GM19328 (cell line): ENCODE results near the gene FCER1A.

Experiments used
- ATAC-seq: cut with Tn5 transposase; IDR thresholded peaks from one replicate; pipeline ENCODE4 v1.9.1; 2021; ENCODE audit warnings: mild to moderate bottlenecking, moderate library complexity; ENCODE audit not compliant: unreplicated experiment

FCER1A gene

DNA sequence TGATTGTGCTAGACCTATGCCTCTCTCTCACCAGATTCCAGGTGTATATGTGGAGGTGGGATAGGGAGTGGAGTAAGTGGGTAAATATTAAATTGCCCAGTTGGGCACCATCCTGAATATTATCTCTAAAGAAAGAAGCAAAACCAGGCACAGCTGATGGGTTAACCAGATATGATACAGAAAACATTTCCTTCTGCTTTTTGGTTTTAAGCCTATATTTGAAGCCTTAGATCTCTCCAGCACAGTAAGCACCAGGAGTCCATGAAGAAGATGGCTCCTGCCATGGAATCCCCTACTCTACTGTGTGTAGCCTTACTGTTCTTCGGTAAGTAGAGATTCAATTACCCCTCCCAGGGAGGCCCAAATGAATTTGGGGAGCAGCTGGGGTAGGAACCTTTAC is at the start of gene FCER1A:
FCER1A (plus strand) TSS at position 242 of the 400 bp plus-strand sequence; CDS start at position 271, 29 bp downstream.
- ATAC-seq = no peak

DNA sequence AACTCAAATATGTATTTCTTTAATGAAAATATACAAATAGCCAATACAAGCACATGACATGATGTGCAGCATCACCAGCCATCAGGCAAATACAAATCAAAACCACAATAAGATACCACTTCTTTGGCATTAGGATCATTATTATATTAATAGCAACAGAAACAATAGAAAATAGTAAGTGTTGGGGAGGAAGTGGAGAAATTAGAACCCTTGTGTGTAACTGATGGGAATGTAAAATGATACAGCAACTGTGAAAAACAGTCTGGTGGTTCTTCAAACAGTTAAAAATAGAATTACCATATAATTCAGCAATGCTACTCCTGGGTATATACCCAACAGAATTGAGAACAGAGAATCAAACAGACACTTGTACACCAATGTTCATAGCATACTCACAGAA is 40.8 kb upstream of the FCER1A start:
- ATAC-seq = no peak

DNA sequence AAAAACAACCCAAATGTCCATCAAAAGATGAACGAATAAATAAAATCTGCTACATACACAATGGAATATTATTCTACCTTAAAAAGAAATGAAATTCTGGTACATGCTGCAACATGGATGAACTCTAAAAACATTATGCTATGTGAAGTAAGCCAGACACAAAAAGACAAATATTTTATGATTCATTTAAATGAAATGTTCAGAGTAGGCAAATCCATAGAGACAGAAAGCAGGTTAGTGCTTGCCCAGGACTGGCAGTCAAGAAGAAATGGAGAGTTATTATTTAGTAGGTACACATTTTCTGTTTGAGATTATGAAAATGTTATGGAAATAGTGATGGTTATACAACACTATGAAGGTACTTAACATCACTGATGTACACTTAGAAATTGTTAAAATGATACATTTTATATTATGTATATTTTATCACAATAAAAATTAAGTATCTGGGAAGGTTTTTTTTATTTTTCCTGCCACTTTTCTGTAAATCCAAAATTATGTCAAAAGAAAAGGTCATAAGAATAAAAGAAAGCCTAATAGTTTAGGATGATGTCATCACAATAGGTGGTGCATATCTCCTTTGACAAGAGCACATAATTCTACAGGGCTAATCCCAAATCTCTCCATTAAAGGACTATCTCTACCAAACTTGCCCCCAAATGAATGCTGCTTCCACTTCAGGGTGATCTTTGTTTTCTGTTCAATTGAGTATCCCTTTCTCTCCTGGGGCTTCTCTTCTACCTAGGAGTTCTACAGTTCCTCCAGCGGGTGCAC is 40.2 kb upstream of the FCER1A start:
- ATAC-seq = no peak

DNA sequence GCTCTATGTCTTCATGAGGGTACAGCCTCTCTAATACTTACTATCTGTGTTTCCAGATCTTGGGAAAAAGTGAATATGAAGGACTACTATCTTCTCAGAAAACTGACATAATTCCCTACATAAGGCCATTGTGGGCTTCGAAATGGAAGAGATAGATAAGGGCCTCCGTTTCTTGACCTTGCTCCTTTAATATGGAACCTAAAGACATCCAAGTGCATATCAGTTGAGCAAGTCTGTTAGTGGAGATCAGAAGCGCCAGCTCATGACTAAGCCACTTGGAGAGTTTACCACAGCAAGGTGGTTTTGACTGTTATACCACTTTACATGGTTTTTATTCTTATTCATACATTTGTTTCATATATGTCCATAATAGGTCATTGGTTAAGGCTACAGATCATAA is 35.3 kb upstream of the FCER1A start:
- ATAC-seq = no peak

DNA sequence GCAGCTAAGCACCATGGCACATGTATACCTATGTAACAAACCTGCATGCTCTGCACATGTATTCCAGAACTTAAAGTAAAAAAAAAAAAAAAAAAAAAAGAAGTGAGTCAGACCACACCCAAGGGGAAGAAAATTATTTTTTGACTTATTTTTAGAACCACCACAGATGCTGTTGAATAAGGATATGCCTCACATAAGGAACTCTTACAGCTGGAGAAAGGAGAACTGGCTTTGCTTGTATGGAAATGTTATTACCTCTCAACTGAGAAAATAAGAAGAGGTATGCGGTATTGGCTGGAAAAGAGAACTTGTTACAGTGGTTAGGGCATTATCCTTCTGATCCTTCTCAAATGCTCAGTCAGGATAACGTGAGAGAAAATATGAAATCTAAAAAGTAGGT is 27.5 kb upstream of the FCER1A start:
- ATAC-seq = no peak

DNA sequence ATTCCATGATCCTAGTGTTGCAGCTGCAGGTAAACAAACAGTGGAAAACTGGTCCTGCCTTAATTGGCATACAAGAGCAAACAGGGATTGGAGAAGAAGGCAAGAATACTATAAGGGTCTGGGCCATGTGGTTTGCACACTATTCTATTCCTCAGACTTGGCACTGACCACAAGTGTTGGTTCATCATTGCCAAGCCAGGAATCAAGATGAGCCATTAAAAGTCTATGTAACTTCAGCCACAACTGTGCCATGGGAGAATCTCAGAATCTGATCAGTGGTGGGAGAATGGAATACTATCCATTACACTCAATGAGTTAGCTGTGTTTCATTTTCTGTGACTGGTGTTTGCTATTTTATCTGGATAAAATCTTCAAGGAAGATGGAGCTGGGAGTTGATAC is 26.2 kb upstream of the FCER1A start:
- ATAC-seq = no peak

DNA sequence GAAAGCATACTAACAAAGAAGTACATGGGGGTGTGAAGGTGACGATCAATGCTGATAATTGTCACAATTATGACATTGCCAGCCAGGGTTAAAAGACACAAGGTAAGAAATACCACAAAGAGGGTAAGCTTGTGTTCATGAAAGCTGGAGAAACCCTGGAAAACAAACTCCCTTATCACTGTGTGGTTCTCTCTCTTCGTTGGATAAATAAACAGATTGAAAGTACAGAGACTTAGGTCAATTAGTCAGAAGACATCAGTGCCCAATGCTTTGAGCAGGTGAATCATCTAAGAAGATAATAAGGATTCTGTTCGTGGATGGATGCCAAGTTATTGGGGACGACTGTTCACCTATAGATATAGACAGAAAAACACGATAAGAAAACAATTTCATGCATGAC is 22.4 kb upstream of the FCER1A start:
- no peak for ATAC-seq

DNA sequence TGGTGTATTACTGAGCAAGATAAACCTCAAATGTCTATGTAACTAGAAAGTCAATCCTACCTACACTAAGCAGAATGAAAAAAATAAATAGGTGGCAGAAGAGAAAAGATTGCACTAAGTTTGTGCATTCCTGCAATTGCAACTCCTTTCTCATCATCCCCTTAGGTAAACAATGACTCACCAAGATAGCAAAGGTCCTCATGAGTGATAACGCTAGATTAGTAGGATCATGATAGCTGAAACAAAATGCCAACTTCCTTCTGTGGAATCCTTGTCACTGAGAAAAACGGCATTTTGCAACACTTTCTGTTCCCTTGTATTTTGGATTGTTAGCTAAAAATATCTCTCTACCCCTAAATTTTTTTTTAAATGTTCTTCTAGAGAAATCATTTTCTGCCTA is 20.0 kb upstream of the FCER1A start:
- no peak for ATAC-seq

DNA sequence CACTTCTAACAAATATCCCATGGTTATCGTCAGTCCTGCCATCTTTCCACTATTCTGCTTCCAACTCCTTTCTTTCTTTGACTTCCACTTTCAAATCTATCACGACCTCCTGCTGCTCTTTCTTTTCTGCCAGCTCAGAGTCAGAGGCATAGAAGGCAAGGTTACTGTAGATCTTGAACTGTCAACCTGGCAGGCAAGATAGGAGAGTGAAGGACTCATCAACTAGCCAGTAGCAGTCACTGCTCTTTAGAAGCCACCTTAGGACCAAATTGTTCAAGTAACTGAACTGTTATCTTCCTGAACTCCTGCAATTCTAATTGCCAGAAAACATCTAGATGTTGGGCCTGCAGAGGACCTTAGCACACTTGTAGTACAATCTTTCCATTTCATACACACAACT is 13.1 kb upstream of the FCER1A start:
- no peak for ATAC-seq

DNA sequence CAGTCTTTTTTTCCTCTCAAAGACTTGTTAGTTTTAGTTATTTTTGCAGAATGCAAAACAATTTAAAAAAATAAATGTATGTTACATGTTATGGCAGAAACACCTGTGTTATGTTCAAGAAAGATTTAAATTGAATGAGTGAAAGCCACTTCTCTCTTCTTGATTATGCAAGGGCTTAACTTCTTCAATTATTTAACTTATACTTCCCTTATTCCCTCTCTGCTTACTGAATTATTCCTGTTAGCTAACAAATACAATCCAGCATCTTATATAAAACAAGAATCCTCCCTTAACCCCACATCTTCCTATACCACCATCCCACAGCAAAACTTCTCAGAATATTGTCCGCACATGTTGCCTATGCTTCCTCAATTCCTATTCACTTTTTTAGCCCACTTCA is 10.7 kb upstream of the FCER1A start:
- ATAC-seq = no peak

DNA sequence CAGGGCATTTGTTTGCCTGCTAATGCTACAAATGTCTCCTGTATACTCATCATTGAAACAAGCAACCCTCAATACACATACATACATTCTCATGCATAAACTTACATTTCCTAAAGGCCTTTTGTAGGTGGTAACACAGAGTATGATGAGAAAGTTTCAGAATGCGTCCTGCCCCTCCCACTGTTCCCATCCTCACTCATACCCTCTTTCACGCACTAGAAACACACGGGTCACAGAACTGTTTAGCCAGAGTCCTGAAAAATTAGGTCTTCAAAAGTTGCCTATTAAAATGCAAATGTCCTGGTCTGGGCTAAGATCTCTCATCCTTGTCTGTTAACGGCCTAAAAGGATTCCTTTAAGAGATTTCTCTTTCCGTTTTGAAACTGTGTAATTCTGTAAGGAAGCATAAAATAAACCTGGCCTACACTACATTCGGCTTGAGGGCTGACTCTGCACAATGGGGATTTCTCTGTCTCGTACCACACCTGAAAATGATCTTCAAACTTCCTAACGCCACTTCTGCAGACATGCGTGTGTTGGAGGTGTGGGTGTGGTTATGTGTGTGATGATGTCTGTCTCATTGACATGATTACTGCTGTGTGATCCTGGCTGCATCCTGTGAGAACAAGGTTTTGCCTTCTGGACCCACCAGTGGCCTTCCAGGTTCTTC is 5.3 kb upstream of the FCER1A start:
- ATAC-seq = no peak

DNA sequence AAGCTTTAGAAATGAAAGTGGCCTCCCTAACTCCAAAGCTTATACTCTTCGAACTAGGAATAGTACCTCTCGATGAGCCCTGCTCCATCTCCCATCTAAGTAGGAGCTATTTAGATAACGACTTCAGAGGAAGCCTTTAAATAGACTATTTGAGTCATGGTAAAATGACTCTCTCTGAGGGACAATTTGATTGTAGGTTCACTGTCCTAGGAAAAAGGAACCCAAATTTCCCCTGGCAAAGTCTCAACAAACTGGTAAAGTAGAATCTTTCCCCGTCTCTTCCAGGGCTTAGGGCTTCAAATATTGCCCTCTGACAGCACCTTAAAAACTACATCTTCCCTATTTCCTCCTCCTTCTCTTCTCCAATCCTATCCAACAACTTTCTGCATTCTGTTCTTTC is 2.0 kb upstream of the FCER1A start:
- ATAC-seq = no peak

DNA sequence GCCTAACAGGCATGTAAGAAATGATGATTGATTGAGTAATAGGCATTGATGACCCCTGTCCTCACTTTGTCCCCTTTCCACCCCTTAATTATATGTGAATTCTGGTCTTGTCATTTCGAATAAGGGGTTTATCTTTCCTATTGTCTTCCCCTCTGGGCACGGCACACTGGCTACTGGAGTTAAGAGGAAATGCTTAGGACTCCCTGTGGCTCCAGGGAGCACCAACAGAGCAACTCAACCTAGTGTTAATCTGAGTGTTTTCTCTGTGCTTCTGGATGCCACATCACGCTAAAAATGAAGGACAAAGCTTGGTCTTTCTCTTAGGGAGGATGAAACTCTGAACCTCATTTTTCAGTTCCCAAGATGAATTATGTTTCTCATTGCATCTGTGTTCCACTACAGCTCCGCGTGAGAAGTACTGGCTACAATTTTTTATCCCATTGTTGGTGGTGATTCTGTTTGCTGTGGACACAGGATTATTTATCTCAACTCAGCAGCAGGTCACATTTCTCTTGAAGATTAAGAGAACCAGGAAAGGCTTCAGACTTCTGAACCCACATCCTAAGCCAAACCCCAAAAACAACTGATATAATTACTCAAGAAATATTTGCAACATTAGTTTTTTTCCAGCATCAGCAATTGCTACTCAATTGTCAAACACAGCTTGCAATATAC is 5.3 kb downstream of the FCER1A start:
- ATAC-seq = no peak

DNA sequence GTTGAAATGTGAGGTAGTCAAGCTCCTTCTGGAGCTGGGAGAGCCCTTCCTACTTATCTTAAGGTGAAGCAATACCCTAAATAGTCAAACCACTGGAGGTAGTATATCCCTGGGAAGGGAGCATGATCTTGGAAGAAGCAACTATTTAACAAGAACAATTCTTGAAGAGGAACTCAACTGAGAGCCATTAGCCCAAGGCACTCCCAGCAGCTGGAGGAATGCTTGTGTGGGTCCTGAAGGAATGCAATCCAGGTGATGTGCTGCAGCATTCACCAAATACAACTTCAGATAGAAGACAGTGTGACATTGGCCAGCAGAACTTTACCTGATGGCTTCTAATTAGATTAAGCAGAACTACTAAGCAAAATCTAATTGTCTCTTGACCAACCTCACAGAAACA is 9.5 kb downstream of the FCER1A start:
- ATAC-seq = no peak

DNA sequence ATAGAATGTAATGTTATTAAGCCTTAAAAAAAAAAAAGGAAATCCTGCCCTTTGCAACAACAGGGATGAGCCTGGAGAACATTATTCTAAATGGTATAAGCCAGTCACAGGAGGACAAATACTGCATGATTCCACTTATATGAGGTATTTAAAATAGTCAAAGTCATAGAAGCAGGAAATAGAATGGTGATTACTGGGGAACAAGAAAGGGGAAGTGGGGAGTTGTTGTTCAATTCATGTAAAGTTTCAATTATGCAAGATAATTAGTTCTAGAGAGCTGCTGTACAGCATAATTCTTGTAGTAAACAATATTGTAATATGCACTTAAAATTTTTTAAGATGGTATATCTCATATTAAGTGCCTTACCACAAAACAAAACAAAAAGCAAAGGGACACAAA is 13.2 kb downstream of the FCER1A start:
- no peak for ATAC-seq

DNA sequence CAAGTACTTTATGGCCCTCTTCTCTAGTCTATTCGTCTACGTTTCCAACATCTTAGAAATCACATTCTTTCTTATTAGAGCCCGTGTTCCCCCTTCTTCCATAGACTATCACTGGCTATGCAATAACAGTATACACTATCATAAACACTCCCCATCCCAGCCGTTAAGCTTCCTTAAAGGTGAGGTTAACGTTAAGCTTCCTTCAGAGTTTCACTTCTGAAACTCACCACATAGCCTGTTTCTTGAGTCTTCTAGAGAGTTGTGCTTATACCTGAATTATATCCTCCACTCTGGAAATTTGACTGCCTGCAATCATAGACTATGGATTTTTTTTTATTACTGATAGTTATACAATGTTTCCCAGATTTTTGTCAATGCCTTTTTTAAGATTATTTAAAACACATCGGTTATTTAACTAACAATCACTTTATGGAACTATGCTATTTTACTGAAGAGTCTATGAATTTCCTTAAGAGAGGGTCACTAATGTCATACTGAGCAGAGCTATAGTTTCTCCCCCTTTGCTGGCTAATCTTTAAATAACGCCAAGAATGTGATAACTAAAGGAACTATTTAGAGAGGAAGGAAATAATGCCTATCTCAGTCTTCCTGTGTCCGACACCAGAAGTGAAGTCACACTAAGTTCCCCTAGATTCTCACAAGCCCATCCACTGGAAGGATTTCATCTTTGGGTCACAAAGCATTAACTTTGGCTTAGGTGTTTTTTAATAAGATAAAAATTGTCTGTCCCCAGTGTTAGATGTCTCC is 16.8 kb downstream of the FCER1A start:
- no peak for ATAC-seq

DNA sequence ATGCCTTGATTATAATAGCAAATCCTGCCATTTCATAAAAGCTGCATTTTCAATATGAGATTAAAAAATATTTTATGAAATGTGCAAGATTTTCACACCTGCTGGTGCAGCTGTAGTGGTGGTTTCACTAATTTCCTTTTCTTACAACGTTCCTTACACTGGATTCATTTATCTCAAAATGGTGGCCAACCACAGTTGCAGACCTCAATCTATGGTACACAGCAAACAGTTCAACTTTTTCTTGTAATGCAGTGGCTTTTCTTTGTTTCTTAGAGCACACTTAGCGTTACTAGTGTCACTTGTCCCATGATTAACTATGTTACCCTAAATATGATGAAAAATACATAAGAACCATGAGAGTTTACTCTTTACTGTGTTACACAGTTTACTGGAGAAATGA is 32.7 kb downstream of the FCER1A start:
- no peak for ATAC-seq

DNA sequence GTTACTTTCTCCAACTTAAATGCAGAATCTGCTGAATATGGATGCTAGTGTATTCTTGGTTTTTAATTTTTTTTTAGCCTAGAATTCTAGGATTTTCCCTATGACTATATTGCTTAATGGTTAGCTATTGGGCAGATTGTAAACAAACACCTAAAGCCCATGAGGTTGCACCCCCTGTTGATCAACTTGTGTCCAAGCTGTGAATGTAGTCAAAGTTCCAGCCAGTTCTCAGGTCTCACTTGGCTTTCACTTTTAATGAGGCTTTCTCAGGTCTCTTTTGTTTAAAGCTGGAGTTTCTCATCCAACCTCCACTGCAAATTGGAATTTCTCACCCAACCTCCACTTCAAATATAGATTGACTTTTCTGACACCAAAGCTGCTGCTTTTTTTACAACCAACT is 35.9 kb downstream of the FCER1A start:
- no peak for ATAC-seq

DNA sequence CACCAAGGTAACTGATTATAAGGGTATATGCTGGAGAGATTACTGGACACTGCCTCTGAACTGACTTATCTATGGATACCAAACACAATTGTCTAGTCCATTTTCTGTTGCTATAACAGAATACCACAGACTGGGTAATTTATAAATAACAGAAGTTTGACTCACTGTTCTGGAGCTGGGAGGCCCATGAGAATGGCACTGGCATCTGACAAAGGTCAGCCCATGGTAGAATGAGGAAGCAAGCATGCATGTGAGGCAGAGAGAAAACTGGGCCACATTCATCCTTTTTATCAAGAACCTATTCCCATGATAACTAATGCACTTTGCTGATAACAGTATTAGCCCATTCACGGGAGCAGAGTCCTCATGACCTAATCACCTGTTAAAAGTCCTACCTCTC is 37.4 kb downstream of the FCER1A start:
- no peak for ATAC-seq

DNA sequence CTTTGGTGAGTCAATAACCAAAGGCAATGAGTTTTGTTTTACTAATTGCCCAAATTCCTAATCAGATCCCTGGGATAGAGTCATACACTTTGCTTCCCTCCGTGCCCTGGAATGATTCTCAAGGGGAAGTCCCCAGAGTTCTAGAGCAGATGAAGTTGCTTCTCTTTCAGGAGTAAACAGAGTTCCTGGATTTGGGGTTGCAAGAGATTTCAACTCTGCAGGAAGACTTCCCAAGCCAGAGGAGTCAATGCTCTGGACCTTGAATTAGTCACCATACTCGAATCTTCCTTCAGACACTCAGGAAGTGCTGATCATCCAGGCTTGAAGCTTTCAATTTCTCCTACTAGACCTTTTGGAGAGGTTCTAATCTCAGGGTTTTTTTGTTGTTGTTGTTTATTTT is 39.6 kb downstream of the FCER1A start:
- ATAC-seq = no peak

DNA sequence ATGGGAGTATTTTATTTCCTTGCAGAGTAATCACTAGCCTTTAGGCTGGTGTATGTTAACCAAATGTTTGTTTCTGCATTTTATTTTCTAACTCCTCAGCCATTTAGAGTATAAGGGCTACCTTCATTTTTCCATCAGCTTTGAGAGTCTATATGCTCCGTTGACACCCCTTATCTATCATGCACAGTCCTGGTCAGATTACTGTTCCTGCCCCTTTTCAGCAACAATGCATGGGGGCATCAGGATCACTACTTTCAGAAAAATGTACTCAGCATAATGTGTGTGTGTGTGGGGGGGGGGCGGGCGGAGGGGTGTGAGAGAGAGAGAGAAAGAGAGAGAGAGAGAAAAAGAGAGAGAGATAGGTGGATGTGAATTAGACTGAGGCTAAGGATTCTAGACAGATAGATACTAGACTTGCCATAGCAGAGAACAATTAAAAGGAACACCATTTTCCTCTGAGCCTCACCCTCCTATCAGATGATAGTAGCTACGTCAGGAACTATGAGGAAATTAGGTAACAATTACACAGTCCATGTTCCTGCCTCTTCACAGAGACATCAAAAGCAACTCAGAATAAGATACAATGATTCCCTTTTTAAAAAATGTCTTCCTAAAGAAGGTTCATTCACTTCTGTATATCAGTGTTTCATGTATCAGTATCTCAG is 40.8 kb downstream of the FCER1A start:
- ATAC-seq = no peak
